Activated CD8-positive, alpha-beta memory T cell treated with anti-CD3 and anti-CD28 coated beads, Interleukin-2, amount 10 ng/mL, durations not matched to agents 7 days and 5 days (primary cell): Measurements from ENCODE around the gene COL23A1. TPM values are rescaled to one million over a fixed set of nuclear protein-coding genes. Genes with fewer than 3 reads are reported as not detected.
A peak's percentile ranks its signal among the peaks of the same experiment; 100 is the strongest.

ENCODE experiments used
- ATAC-seq: fragments of 150-1000 bp; cut with Tn5 transposase; one replicate; pipeline ENCODE4 v1.10.0; 2021; ENCODE audit warnings: moderate library complexity
- CTCF ChIA-PET: fragments of 350-600 bp; sonication (Branson Sonifier 250); formaldehyde crosslinking; loops from one replicate; lab custom pipeline; 2021; ENCODE audit warnings: antibody characterized with exemption; lab: Charles Lee
- DNase-seq: peaks from one replicate; pipeline ENCODE4 v3.0.0-alpha.2; 2020
- H3K27ac Mint-ChIP-seq: one replicate; pipeline ENCODE4 v1.8.0; 2021; ENCODE audit warnings: mild to moderate bottlenecking, mixed read lengths
- H3K27me3 Mint-ChIP-seq: one replicate; pipeline ENCODE4 v1.8.0; 2021; ENCODE audit warnings: mixed read lengths
- H3K36me3 Mint-ChIP-seq: one replicate; pipeline ENCODE4 v1.8.0; 2021; ENCODE audit warnings: mild to moderate bottlenecking, mixed read lengths
- H3K4me1 Mint-ChIP-seq: one replicate; pipeline ENCODE4 v1.8.0; 2021; ENCODE audit warnings: mixed read lengths
- H3K4me3 Mint-ChIP-seq: one replicate; pipeline ENCODE4 v1.8.0; 2021; ENCODE audit warnings: mild to moderate bottlenecking, moderate library complexity, mixed read lengths
- H3K9me3 Mint-ChIP-seq: one replicate; pipeline ENCODE4 v1.8.0; 2022; ENCODE audit warnings: low read depth, mixed read lengths
- total RNA-seq, 2 experiments: library from RNA; stranded (reverse); gene quantifications; one replicate each; pipeline ENCODE4 v1.2.3, GENCODE V29; 2021

The COL23A1 gene
- total RNA-seq, 2 experiments from 2014 or later = 0.18 to 0.19 TPM

DNA sequence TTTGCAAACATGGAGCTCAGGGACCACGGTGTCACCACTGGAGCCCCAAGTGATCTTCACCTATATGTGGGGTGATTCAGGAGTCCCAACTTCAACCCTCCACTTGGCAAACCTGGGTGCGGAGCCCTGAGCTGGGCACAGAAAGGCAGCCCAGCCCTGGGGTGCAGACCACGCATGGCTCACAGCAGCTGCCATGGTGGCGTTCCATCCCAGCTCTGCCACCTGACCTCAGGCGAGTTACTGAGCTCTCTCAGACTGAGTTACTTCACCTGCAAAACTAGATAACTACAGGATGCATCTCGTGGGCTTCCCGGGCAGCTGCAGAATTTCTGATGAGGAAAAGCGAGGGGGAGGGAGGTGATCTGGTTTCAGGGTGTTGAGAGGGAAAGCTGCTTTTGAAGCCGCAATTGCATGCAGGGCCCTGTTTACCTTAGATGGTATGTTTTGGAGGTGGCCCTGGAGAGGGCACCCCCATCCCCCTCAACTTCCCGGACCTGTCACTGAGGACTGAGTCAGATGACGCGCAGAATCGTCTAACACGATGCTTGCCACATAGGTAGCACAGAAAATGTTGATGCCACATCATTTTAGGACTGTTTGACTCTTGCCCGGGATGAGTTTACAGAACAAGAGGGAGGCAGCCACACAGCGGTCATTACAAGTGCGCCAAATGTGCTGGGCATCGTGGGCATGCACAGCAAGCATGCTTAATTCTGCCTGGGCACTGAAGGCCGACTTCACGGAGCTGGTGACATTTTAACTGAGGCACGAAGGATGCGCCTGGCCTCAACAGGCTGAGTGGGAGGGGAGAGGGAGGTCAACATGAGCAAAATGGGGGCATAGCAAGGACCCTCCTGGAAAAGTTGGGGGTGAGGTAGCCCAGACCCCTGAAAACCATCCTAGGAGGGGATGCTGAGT is 154.6 kb downstream of the COL23A1 start:
- no peaks in the 10 kb centered on the region for H3K9me3 Mint-ChIP-seq
- no peaks in the 10 kb centered on the region for H3K4me1 Mint-ChIP-seq
- H3K4me3 Mint-ChIP-seq = no peak overlapping the region
- CTCF ChIA-PET = no interaction called here
- no peak for ATAC-seq
- peak; percentile 31 for DNase-seq
- no peak overlapping the region for H3K27ac Mint-ChIP-seq
- H3K36me3 Mint-ChIP-seq = no peaks in the 10 kb centered on the region
- H3K27me3 Mint-ChIP-seq = peaks cover 18% of the 10 kb centered on the region

DNA sequence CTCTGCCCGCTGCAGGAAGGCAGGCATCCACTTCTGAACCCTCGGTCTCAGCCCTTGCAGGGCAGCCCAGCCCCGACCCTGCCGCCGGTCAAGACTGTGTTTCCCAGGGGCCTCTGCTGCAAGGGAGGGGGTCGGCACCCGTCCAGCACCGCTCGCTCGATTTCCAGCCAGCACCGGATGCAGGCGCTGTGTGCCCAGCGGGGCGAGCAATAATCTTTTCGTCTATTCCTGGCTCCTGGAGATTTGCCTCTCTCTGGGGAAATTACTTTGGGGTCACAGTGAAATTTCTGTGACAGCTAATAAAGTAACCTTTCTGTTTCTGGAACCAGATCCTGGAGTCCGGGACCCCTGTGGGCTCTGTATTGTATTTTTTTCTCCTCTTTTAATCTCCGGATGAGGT is 155.3 kb downstream of the COL23A1 start:
- Mint-ChIP-seq H3K27me3 (peaks cover 14% of the 10 kb centered on the region), H3K27ac (no peak overlapping the region), H3K4me1 (no peaks in the 10 kb centered on the region), H3K4me3 (no peak overlapping the region), H3K9me3 (no peaks in the 10 kb centered on the region), H3K36me3 (no peaks in the 10 kb centered on the region)
- ATAC-seq = no peak
- peak; percentile 27 for DNase-seq
- CTCF ChIA-PET = no interaction called here

DNA sequence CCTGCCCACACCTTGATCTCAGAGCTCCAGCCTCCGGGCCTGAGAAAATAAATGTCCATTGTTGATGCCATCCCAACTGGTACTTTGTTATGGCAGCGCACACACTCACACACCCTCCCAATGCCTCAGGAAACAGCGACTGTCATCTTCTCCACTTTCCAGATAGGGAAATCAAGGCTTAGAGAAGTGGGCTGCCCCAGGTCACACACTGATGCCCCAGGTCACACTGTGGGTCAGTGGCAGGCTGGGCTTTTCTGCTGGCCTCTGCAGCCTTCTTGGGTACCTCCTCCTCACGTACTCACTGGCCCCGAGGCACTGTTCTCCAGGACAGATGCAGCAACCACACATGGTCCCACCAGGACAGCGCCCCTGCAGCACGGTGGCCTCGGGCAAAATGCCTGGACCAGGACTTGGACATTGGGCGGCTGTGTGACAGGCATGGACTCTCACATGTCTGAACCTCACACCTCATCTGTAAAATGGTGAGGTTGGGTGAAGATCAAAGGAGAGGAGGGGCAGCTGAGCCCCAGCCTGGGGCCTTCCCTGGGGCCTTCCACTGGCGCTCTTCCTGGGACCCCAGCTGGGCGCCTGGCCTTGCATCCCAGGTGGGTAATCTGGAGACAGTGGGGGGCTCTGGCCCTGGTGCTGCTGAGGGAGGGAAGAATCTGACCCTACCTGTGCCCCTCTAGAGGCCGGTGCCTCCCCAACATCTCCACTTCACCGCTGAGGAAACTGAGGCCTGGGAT is 156.0 kb downstream of the COL23A1 start:
- Mint-ChIP-seq H3K36me3 (no peaks in the 10 kb centered on the region), H3K27ac (no peak overlapping the region), H3K27me3 (peaks cover 10% of the 10 kb centered on the region), H3K4me1 (no peaks in the 10 kb centered on the region), H3K4me3 (no peak overlapping the region), H3K9me3 (no peaks in the 10 kb centered on the region)
- ATAC-seq = no peak
- CTCF ChIA-PET = no interaction called here
- DNase-seq = peak; percentile 28

DNA sequence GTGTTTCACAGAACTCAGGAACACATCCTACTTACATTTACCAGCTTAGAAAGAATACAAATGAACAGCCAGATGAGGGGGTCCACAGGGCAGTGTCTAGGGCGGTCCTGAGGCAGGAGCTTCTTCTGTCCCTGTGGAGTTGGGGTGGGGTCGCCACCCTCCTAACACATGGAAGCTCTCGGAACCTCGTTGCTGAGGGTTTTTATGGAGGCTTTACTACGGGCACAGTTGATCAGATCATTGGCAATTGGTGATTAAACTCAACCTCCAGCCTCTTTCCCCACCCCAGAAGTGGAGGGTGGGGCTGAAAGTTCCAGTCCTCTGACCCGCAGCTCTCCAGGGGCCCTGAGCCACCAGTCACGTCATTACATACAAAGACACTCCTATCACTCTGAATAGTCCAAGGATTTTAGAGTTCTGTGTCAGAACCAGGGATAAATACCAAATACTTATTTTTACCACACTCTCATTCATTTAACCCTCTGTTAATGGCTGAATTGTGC is 156.9 kb downstream of the COL23A1 start:
- DNase-seq (peak; percentile 31), ATAC-seq (no peak)
- H3K4me3 Mint-ChIP-seq = no peak overlapping the region
- peaks cover 2% of the 10 kb centered on the region for H3K27me3 Mint-ChIP-seq
- CTCF ChIA-PET = no interaction called here
- no peaks in the 10 kb centered on the region for H3K36me3 Mint-ChIP-seq
- H3K27ac Mint-ChIP-seq = no peak overlapping the region
- no peaks in the 10 kb centered on the region for H3K4me1 Mint-ChIP-seq
- no peaks in the 10 kb centered on the region for H3K9me3 Mint-ChIP-seq

DNA sequence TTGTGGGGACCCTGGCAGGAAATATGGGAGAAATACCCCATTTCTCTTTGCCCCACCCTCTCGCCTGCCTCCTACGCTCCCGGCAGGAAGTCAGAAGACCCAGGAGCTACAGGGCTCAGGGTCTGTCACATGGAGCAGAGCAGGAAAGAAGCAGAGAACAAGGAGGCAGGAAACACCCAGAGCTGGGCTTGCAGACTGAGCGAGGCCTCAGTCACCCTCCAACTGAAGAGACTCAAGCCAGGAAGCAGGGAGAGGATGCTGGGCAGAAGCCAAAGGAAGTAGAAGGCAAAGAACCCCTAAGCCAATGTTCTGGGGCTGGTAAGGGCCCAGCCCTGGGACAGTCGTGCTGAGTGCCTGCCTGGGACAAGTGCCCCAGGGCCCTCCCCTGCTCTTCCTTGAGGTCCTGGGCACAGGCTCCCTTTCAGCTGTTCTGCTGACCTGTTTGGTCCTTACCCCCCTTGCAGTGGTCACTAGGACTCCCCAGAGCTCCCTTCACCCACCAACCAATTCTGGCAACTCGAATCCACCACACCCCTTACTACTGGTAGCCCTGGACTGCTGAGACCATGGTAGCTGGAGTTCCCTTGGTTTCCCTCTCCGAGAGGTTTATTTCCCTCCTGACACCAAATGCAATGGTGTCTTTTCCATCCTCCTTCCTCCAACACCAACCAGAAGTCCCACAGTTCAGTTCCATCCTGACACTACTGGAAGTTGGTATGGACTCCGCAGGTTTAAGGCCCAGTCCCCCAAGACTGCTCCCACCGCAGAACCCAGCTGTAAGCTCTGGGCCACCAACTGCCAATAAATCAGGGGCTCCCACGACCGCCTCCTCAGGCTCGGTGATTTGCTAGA is 157.5 kb downstream of the COL23A1 start:
- H3K27ac Mint-ChIP-seq = no peak overlapping the region
- H3K4me3 Mint-ChIP-seq = no peak overlapping the region
- H3K27me3 Mint-ChIP-seq = no peaks in the 10 kb centered on the region
- DNase-seq (peak; percentile 26), ATAC-seq (no peak)
- CTCF ChIA-PET = no interaction called here
- no peaks in the 10 kb centered on the region for H3K9me3 Mint-ChIP-seq
- no peaks in the 10 kb centered on the region for H3K36me3 Mint-ChIP-seq
- H3K4me1 Mint-ChIP-seq = no peaks in the 10 kb centered on the region

DNA sequence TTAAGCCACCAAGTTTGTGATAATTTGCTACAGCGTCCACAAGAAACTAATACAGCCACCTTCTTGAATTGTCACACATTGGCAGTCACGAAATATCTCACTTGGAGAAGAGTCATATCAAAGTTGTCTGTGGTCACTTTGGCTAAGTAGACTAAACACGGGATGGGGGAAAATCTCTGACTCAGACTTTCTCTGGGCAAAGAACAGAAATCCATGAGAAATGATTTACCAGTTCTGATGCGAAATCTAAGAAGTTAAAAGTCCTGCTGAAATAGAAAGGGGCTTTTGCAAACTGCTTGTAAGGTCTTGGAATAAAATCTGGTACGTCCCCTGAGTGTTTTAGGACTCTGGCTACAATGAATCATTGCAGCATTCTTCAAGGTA is 158.4 kb downstream of the COL23A1 start:
- Mint-ChIP-seq H3K4me3 (no peak overlapping the region), H3K27ac (no peak overlapping the region), H3K4me1 (no peaks in the 10 kb centered on the region), H3K27me3 (no peaks in the 10 kb centered on the region), H3K9me3 (no peaks in the 10 kb centered on the region), H3K36me3 (no peaks in the 10 kb centered on the region)
- ATAC-seq (no peak), DNase-seq (no peak)
- CTCF ChIA-PET = no interaction called here

DNA sequence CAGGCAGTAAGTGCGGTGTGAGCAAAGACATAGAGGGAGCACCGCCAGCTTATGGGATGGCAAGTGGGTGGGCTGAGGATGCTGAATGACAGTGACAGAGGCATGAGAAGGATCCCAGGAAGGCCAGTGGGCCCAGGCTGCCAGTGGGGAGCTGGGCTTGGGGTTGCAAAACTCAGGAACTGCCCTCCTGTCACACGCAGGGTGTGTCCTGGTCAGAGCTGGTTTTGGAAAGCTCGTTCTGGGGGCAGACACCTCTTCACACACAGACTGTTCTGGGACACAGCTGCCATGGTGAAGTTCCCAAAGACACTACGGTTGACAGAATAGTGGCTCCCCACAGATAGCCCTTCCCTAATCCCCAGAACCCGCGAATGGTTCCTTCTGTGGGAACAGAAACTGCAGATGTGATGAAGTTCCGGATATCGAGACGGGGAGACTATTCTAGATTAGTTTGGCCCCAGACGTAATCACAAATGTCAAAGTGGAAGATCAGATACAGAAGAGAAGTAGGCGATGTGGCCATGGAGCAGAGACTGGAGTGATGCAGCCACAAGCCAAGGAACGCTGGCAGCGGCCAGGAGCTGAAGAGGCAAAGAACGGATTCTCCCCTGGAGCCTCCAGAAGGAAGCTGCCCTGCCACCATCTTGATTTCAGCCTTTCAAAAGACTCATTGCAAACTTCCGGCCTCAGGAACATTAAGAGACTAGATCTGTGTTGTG is 159.0 kb downstream of the COL23A1 start:
- Mint-ChIP-seq H3K4me3 (no peak overlapping the region), H3K27me3 (no peaks in the 10 kb centered on the region), H3K27ac (no peak overlapping the region), H3K9me3 (no peaks in the 10 kb centered on the region), H3K4me1 (no peaks in the 10 kb centered on the region), H3K36me3 (no peaks in the 10 kb centered on the region)
- ATAC-seq (no peak), DNase-seq (no peak)
- CTCF ChIA-PET = no interaction called here

DNA sequence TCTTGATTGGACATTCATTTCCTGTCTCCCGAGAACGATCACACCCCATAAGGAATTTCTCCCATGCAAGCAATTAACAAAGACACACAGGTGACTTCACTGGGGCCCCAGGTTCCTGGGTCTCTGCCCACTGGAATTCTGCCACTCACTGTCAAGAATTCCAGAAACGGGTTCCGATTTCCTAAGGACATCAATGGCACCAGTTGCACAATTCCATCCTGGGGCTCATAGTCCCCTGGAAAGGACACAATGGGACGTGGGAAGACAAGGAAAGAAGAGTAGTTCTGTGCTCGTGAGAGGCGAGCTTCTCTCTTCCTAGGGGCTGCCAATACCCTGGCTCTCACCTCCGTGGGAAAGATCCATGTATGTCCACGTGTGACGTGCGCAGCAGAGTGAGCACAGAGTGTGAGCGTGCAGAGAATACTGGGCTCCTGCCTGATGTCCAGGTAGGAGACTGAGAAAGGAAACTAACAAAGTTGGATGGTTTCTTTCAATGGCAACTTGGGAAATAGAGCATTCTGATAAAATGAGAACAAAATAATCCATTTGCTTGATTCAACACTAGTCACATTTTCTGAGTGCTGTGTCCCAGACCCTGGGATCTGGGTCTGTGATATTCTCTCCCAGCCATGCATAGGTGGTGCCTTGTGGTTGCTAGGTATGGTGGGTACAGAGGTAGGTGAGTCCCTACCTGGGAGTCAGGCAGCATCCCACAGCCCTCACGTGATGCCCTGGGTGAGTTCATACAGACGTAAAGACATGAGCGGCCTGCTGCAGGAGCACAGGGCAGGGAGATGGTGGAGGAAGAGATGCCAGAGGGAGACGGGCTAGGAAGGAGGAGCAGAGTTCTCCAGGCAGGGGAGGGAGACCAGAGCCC is 159.8 kb downstream of the COL23A1 start:
- Mint-ChIP-seq H3K27me3 (no peaks in the 10 kb centered on the region), H3K4me3 (no peak overlapping the region), H3K27ac (no peak overlapping the region), H3K4me1 (no peaks in the 10 kb centered on the region), H3K9me3 (no peaks in the 10 kb centered on the region), H3K36me3 (no peaks in the 10 kb centered on the region)
- ATAC-seq (no peak), DNase-seq (no peak)
- CTCF ChIA-PET = no interaction called here

DNA sequence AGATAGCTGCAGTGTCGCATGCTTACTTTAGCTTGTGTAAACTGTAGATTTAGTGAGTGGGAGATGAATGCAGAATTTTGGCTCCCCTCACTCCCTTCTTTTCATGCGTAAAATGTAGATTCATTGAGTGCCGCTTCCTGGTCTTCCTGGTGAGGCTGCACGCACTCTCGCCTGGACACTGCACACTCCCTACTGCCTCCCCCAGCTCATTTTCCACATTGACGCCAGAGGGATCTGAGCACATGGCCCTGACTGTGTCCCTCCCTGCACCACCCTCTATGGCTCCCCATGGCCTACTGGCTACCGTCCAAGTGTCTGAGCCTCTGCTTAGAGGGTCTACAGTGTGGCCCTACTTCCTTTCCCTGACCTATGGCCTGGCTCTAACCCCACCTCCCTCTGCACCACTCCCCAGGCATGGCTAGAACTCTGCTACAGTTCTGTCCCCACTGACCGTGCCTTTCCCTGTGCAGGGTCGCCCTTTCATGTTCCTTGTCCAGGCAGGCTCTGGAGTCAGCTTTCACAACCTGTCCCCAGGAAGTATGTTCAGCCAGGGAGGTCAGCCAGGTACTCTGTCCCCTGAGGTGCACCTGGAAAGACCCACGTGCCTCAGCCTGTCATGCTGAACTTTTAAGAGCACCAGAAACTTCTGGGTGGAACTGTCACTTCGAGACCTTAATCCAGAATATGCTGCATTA is 160.6 kb downstream of the COL23A1 start:
- CTCF ChIA-PET = no interaction called here
- Mint-ChIP-seq H3K4me1 (no peaks in the 10 kb centered on the region), H3K36me3 (no peaks in the 10 kb centered on the region), H3K9me3 (no peaks in the 10 kb centered on the region), H3K27me3 (no peaks in the 10 kb centered on the region), H3K27ac (no peak overlapping the region), H3K4me3 (no peak overlapping the region)
- ATAC-seq (no peak), DNase-seq (peak; percentile 34)

DNA sequence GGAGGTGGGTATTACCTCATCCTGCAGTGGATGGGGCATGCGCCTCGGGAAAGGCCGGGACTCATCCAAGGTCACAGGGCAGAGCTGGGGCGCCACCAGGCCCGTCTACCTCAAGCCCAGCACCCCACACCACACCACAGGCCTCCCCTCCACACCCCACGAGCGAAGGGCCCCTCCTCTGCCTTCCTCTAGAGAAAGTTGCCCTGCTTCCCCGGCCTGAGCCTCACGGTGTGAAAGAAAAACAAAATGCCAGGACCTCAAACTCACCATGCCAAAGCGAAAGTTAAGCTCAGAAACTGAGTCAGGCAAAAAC is 161.1 kb downstream of the COL23A1 start:
- Mint-ChIP-seq H3K4me1 (no peaks in the 10 kb centered on the region), H3K36me3 (no peaks in the 10 kb centered on the region), H3K9me3 (no peaks in the 10 kb centered on the region), H3K4me3 (no peak overlapping the region), H3K27ac (no peak overlapping the region), H3K27me3 (no peaks in the 10 kb centered on the region)
- CTCF ChIA-PET = no interaction called here
- ATAC-seq (no peak), DNase-seq (peak; percentile 30)

DNA sequence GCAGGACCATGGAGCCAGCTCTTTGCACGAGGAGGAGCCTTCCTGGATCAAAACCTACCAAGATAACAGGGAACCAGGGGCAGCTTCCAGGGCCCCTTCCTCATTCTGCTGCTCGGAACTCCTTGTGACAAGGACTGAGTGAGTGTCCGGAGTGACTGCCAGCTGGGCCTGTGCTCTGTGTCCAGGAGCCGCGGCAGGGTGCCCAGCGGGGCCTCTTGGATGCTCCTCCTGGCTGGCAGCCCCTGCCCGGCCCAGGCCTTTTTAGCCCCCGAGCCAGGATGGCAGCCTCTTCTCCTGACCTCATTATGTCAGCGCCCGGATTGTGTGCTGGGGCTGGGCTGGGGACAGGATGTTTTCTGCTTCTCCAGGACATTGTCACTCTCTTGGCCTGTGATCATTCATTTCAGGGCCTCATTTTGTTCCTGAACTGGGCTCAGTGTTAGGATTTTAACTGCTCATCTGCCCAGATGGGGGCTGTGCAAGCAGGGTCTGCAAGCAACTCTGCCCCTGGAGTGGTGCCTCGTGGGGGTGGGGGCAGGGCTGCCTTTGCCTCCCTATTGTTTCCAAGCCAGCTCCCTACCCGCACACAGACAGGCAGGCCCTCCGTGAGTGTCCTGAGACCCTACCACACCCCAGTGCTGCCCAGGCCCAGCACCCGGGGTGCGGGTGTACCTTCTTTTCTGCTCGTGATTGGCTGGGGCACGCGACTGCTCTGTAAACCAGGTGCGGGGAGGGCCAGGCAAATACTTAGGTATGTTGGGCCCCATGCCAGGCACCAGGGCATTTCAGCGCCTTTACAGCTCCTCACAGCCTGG is 161.6 kb downstream of the COL23A1 start:
- peak; percentile 25 for DNase-seq

More for the DNA sequence above, 161.6 kb downstream of the COL23A1 start:
- CTCF ChIA-PET = no interaction called here
- no peak for ATAC-seq
- no peaks in the 10 kb centered on the region for H3K4me1 Mint-ChIP-seq
- H3K9me3 Mint-ChIP-seq = no peaks in the 10 kb centered on the region
- H3K27ac Mint-ChIP-seq = no peak overlapping the region
- no peaks in the 10 kb centered on the region for H3K27me3 Mint-ChIP-seq
- H3K4me3 Mint-ChIP-seq = no peak overlapping the region
- no peaks in the 10 kb centered on the region for H3K36me3 Mint-ChIP-seq
